Astrocyte (in vitro differentiated cells and primary cell): Measurements from ENCODE around the gene IDE.

Experiments used
- EZH2 ChIP-seq: IDR thresholded peaks from 2 replicates; pipeline ENCODE4 v1.6.1; 2012; ENCODE audit warnings: mild to moderate bottlenecking, low read length, inconsistent platforms; ENCODE audit not compliant: insufficient read depth
- TF ChIP-seq, protein P1 (sequence below): IDR thresholded peaks from 2 replicates; pipeline ENCODE4 v1.5.1; 2011; ENCODE audit warnings: low read depth, mild to moderate bottlenecking, inconsistent platforms, low read length, moderate library complexity; ENCODE audit not compliant: insufficient read depth

DNA sequence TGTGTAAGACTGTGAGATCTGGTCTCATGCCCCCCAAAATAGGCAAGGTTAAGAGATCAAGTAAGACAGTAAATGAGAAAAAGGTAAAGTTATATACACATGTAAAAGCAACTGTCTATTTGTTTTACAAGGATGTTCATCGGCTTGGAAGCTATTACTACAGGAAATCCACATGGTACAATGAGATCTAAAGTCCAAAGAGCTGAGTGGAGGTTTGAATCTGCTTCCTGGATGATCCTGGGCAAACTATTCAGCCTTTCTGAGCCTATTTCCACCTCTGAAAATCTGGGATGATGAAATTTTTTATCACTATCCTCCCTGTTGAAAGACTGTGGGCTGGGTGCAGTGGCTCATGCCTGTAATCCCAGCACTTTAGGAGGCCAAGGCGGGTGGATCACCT is 123.0 kb downstream of the IDE start:
- TF ChIP-seq, protein P1, sequence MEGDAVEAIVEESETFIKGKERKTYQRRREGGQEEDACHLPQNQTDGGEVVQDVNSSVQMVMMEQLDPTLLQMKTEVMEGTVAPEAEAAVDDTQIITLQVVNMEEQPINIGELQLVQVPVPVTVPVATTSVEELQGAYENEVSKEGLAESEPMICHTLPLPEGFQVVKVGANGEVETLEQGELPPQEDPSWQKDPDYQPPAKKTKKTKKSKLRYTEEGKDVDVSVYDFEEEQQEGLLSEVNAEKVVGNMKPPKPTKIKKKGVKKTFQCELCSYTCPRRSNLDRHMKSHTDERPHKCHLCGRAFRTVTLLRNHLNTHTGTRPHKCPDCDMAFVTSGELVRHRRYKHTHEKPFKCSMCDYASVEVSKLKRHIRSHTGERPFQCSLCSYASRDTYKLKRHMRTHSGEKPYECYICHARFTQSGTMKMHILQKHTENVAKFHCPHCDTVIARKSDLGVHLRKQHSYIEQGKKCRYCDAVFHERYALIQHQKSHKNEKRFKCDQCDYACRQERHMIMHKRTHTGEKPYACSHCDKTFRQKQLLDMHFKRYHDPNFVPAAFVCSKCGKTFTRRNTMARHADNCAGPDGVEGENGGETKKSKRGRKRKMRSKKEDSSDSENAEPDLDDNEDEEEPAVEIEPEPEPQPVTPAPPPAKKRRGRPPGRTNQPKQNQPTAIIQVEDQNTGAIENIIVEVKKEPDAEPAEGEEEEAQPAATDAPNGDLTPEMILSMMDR: no peak
- TF ChIP-seq EZH2: no peak
